GM21529 (cell line): Measurements from ENCODE around the gene EML1.
"Not testable (repeated sequence)": the region's sequence is repeated elsewhere in the genome, so short reads cannot be mapped to it uniquely, and the experiment has no call there.

Experiments
- ATAC-seq: cut with Tn5 transposase; IDR thresholded peaks from one replicate; pipeline ENCODE4 v1.9.1; 2021; ENCODE audit not compliant: unreplicated experiment

The EML1 gene

GRCh38 chr14:99755629-99756603 lies 37.3 kb upstream of the EML1 start:
- no peak for ATAC-seq

GRCh38 chr14:99756796-99757195 lies 36.4 kb upstream of the EML1 start:
- no peak for ATAC-seq

GRCh38 chr14:99757331-99758070 lies 35.7 kb upstream of the EML1 start:
- ATAC-seq = no peak

GRCh38 chr14:99758121-99758821 lies 34.9 kb upstream of the EML1 start:
- no peak for ATAC-seq

GRCh38 chr14:99758872-99759545 lies 34.2 kb upstream of the EML1 start:
- ATAC-seq = no peak

GRCh38 chr14:99759546-99759925 lies 33.7 kb upstream of the EML1 start:
- ATAC-seq = no peak

GRCh38 chr14:99760817-99761216 lies 32.4 kb upstream of the EML1 start:
- no peak for ATAC-seq

- not testable (repeated sequence) for ATAC-seq
Measured at GRCh38 chr14:99762911-99763310, 30.3 kb upstream of the EML1 start.

GRCh38 chr14:99763527-99764221 lies 29.5 kb upstream of the EML1 start:
- ATAC-seq = no peak

- ATAC-seq = no peak
Measured at GRCh38 chr14:99764222-99764706, 28.9 kb upstream of the EML1 start.

GRCh38 chr14:99768381-99768780 lies 24.8 kb upstream of the EML1 start:
- no peak for ATAC-seq

- ATAC-seq = no peak
Measured at GRCh38 chr14:99769123-99769522, 24.1 kb upstream of the EML1 start.

- ATAC-seq = no peak
Measured at GRCh38 chr14:99769799-99770198, 23.4 kb upstream of the EML1 start.

- no peak for ATAC-seq
Measured at GRCh38 chr14:99772371-99773283, 20.6 kb upstream of the EML1 start.

- ATAC-seq = no peak
Measured at GRCh38 chr14:99773521-99774497, 19.4 kb upstream of the EML1 start.

- no peak for ATAC-seq
Measured at GRCh38 chr14:99774556-99775307, 18.5 kb upstream of the EML1 start.

GRCh38 chr14:99775351-99775750 lies 17.9 kb upstream of the EML1 start:
- no peak for ATAC-seq
